H9 (cell line): ENCODE results near the gene POU2F3. TPM values are rescaled to one million over a fixed set of nuclear protein-coding genes. Genes with fewer than 3 reads are reported as not detected.

Experiments used
- DNase-seq: peaks from one replicate; pipeline ENCODE4 v3.0.0-alpha.2; 2017
- H2AFZ ChIP-seq: one replicate; pipeline ENCODE4 v1.6.1; 2013; ENCODE audit warnings: mild to moderate bottlenecking, low read length, control low read depth, moderate library complexity
- H2AK5ac ChIP-seq: 2 replicates; pipeline ENCODE4 v1.6.1; 2013; ENCODE audit warnings: low read length, control low read depth, mixed read lengths; ENCODE audit not compliant: insufficient read length
- H2BK120ac ChIP-seq: one replicate; pipeline ENCODE4 v1.6.1; 2013; ENCODE audit warnings: low read depth, mild to moderate bottlenecking, low read length, control low read depth, inconsistent platforms; ENCODE audit not compliant: poor library complexity, severe bottlenecking
- H2BK12ac ChIP-seq: 2 replicates; pipeline ENCODE4 v1.6.1; 2013; ENCODE audit warnings: low read length, control low read depth, mixed read lengths, low read depth; ENCODE audit not compliant: insufficient read length
- H2BK15ac ChIP-seq: 2 replicates; pipeline ENCODE4 v1.6.1; 2013; ENCODE audit warnings: low read depth, low read length, control low read depth
- H2BK20ac ChIP-seq: one replicate; pipeline ENCODE4 v1.6.1; 2013; ENCODE audit warnings: low read depth, mild to moderate bottlenecking, low read length, control low read depth, inconsistent platforms; ENCODE audit not compliant: poor library complexity, severe bottlenecking
- H2BK5ac ChIP-seq: 2 replicates; pipeline ENCODE4 v1.6.1; 2013; ENCODE audit warnings: low read length, control low read depth, mixed read lengths; ENCODE audit not compliant: insufficient read length
- H3K14ac ChIP-seq: 2 replicates; pipeline ENCODE4 v1.6.1; 2013; ENCODE audit warnings: low read length, control low read depth; ENCODE audit not compliant: insufficient read depth
- H3K18ac ChIP-seq: 2 replicates; pipeline ENCODE4 v1.6.1; 2013; ENCODE audit warnings: low read depth, mild to moderate bottlenecking, mixed read lengths, low read length, control low read depth; ENCODE audit not compliant: insufficient read length
- H3K23ac ChIP-seq: 2 replicates; pipeline ENCODE4 v1.6.1; 2013; ENCODE audit warnings: low read length, control low read depth, mixed read lengths, low read depth; ENCODE audit not compliant: insufficient read length
- H3K23me2 ChIP-seq: 2 replicates; pipeline ENCODE4 v1.6.1; 2013; ENCODE audit warnings: low read depth, mild to moderate bottlenecking, mixed read lengths, low read length, control low read depth; ENCODE audit not compliant: insufficient read length, poor library complexity, severe bottlenecking
- H3K27ac ChIP-seq: 2 replicates; pipeline ENCODE4 v1.5.1; 2013; ENCODE audit warnings: low read length, control low read depth, mixed read lengths, low read depth; ENCODE audit not compliant: insufficient read length
- H3K27me3 ChIP-seq: 2 replicates; pipeline ENCODE4 v1.6.1; 2013; ENCODE audit warnings: low read length, control low read depth, inconsistent platforms; ENCODE audit not compliant: insufficient read depth
- H3K4ac ChIP-seq: 2 replicates; pipeline ENCODE4 v1.6.1; 2013; ENCODE audit warnings: low read depth, mild to moderate bottlenecking, control low read depth, inconsistent platforms, low read length, moderate library complexity
- H3K4me1 ChIP-seq: 2 replicates; pipeline ENCODE4 v1.6.1; 2013; ENCODE audit warnings: low read length, control low read depth, inconsistent platforms; ENCODE audit not compliant: insufficient read depth
- H3K4me2 ChIP-seq: 2 replicates; pipeline ENCODE4 v1.6.1; 2013; ENCODE audit warnings: low read length, control low read depth, mixed read lengths; ENCODE audit not compliant: insufficient read length, insufficient read depth
- H3K56ac ChIP-seq: 2 replicates; pipeline ENCODE4 v1.6.1; 2013; ENCODE audit warnings: low read depth, mild to moderate bottlenecking, mixed read lengths, low read length, control low read depth; ENCODE audit not compliant: insufficient read length
- H3K79me1 ChIP-seq: 2 replicates; pipeline ENCODE4 v1.6.1; 2013; ENCODE audit warnings: low read depth, mild to moderate bottlenecking, moderate library complexity, low read length, control low read depth, inconsistent platforms; ENCODE audit not compliant: insufficient read depth, poor library complexity, severe bottlenecking
- H3K79me2 ChIP-seq: 2 replicates; pipeline ENCODE4 v1.6.1; 2013; ENCODE audit warnings: low read length, control low read depth, inconsistent platforms; ENCODE audit not compliant: insufficient read depth
- H3K9ac ChIP-seq: 2 replicates; pipeline ENCODE4 v1.6.1; 2013; ENCODE audit warnings: low read length, control low read depth, mixed read lengths; ENCODE audit not compliant: insufficient read length; ENCODE audit errors: extremely low read depth
- H3K9me3 ChIP-seq: one replicate; pipeline ENCODE4 v1.6.1; 2013; ENCODE audit warnings: low read depth, low read length, inconsistent platforms; ENCODE audit not compliant: control insufficient read depth
- H3T11ph ChIP-seq: one replicate; pipeline ENCODE4 v1.6.1; 2013; ENCODE audit warnings: mild to moderate bottlenecking, low read length, control low read depth, inconsistent platforms
- H4K20me1 ChIP-seq: one replicate; pipeline ENCODE4 v1.6.1; 2013; ENCODE audit not compliant: control insufficient read depth, insufficient read length, insufficient read depth
- H4K5ac ChIP-seq: 2 replicates; pipeline ENCODE4 v1.6.1; 2013; ENCODE audit warnings: low read depth, mild to moderate bottlenecking, mixed read lengths, low read length, control low read depth; ENCODE audit not compliant: insufficient read length
- H4K8ac ChIP-seq: replicated peaks from 2 replicates; pipeline ENCODE4 v1.6.1; 2013; ENCODE audit warnings: low read length, control low read depth, mixed read lengths, low read depth; ENCODE audit not compliant: insufficient read length
- H4K91ac ChIP-seq: 2 replicates; pipeline ENCODE4 v1.6.1; 2013; ENCODE audit warnings: low read depth, mild to moderate bottlenecking, moderate library complexity, mixed read lengths, low read length, control low read depth; ENCODE audit not compliant: insufficient read length
- H3K27ac Mint-ChIP-seq, 3 experiments: 2 replicates in 2 of 3; 3 replicates in 1 of 3; pipeline ENCODE4 v1.8.0; 2020 to 2021; ENCODE audit warnings: mixed read lengths in 3 of 3, mild to moderate bottlenecking in 1 of 3, moderate library complexity in 1 of 3
- H3K27me3 Mint-ChIP-seq: 2 replicates; pipeline ENCODE4 v1.8.0; 2021; ENCODE audit warnings: low read depth, mild to moderate bottlenecking, moderate library complexity, mixed read lengths
- H3K36me3 Mint-ChIP-seq, 3 experiments: 2 replicates in 2 of 3; 3 replicates in 1 of 3; pipeline ENCODE4 v1.8.0; 2020 to 2021; ENCODE audit warnings: low read depth in 3 of 3, mixed read lengths in 3 of 3; ENCODE audit not compliant: insufficient read depth in 1 of 3
- H3K4me1 Mint-ChIP-seq, 2 experiments: 2 replicates each; pipeline ENCODE4 v1.8.0; 2020; ENCODE audit warnings: mixed read lengths in 2 of 2
- H3K4me3 Mint-ChIP-seq, 2 experiments: 2 replicates in 1 of 2; 3 replicates in 1 of 2; pipeline ENCODE4 v1.8.0; 2020 to 2021; ENCODE audit warnings: mild to moderate bottlenecking in 2 of 2, mixed read lengths in 2 of 2, moderate library complexity in 1 of 2
- H3K9me3 Mint-ChIP-seq, 2 experiments: 2 replicates in 1 of 2; 3 replicates in 1 of 2; pipeline ENCODE4 v1.8.0; 2020; ENCODE audit warnings: mild to moderate bottlenecking in 2 of 2, mixed read lengths in 2 of 2, moderate library complexity in 1 of 2
- WGBS: extraction: QIAGEN DNeasy Blood & Tissue Kit; methylation state at CpG from one replicate; pipeline ENCODE4 v1.1.7; 2013; ENCODE audit warnings: missing lambda C conversion rate, low lambda C conversion rate, mixed read lengths; ENCODE audit not compliant: insufficient read length; ENCODE audit errors: extremely low coverage; 5-methylcytosine and 5-hydroxymethylcytosine counted together
- total RNA-seq: library from RNA; stranded (reverse); gene quantifications from 2 replicates; pipeline ENCODE4 v1.2.1, GENCODE V29; 2021
- TF ChIP-seq, protein P1 (sequence below): fragments of 200-600 bp; sonication (generic); conservative IDR thresholded peaks from 3 replicates; pipeline ENCODE4 v1.8.0; 2021; ENCODE audit warnings: antibody characterized with exemption, mild to moderate bottlenecking

The POU2F3 gene
- total RNA-seq, 1 experiment from 2014 or later: 1.1 TPM

- no peaks in the 10 kb centered on the region for H4K20me1 ChIP-seq
- no peak overlapping the region for H2BK15ac ChIP-seq
- H4K5ac ChIP-seq: no peak overlapping the region
- H3K23me2 ChIP-seq: no peaks in the 10 kb centered on the region
- TF ChIP-seq, protein P1, sequence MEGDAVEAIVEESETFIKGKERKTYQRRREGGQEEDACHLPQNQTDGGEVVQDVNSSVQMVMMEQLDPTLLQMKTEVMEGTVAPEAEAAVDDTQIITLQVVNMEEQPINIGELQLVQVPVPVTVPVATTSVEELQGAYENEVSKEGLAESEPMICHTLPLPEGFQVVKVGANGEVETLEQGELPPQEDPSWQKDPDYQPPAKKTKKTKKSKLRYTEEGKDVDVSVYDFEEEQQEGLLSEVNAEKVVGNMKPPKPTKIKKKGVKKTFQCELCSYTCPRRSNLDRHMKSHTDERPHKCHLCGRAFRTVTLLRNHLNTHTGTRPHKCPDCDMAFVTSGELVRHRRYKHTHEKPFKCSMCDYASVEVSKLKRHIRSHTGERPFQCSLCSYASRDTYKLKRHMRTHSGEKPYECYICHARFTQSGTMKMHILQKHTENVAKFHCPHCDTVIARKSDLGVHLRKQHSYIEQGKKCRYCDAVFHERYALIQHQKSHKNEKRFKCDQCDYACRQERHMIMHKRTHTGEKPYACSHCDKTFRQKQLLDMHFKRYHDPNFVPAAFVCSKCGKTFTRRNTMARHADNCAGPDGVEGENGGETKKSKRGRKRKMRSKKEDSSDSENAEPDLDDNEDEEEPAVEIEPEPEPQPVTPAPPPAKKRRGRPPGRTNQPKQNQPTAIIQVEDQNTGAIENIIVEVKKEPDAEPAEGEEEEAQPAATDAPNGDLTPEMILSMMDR: no peak
- no peak overlapping the region for H3K27ac Mint-ChIP-seq
- no peak overlapping the region for H2AFZ ChIP-seq
- no peak overlapping the region for H3K23ac ChIP-seq
- H3K4me1 ChIP-seq: no peaks in the 10 kb centered on the region
- H3T11ph ChIP-seq: no peak overlapping the region
- H3K14ac ChIP-seq: no peak overlapping the region
- H4K91ac ChIP-seq: no peak overlapping the region
- H2BK12ac ChIP-seq: no peak overlapping the region
- no peaks in the 10 kb centered on the region for H3K36me3 Mint-ChIP-seq
- H3K27ac ChIP-seq: no peak overlapping the region
- H3K27me3 ChIP-seq: peaks cover 24% of the 10 kb centered on the region; the same call in 1 of the 2 replicates
- peaks cover 39 to 56% of the 10 kb centered on the region in 2 experiments for H3K4me1 Mint-ChIP-seq
- no peak overlapping the region for H2AK5ac ChIP-seq
- no peak overlapping the region for H3K56ac ChIP-seq
- H2BK120ac ChIP-seq: no peak overlapping the region
- WGBS: no CpG with 5 or more reads among the region's 9 CpGs
- no peak overlapping the region for H3K9ac ChIP-seq
- H3K79me1 ChIP-seq: no peaks in the 10 kb centered on the region
- no peak overlapping the region for H3K4me3 Mint-ChIP-seq
- peaks cover 96% of the 10 kb centered on the region for H3K27me3 Mint-ChIP-seq
- no peak overlapping the region for H3K4ac ChIP-seq
- DNase-seq: no peak
- H3K79me2 ChIP-seq: no peaks in the 10 kb centered on the region
- H3K9me3 Mint-ChIP-seq: peaks cover 0 to 3% of the 10 kb centered on the region in 2 experiments; a peak in 1 of 5 replicates
- no peak overlapping the region for H2BK5ac ChIP-seq
- no peaks in the 10 kb centered on the region for H3K9me3 ChIP-seq
- no peak overlapping the region for H3K4me2 ChIP-seq
- H2BK20ac ChIP-seq: no peak overlapping the region
- H3K18ac ChIP-seq: no peak overlapping the region
- H4K8ac ChIP-seq: no peak overlapping the region
Observed at GRCh38 chr11:120197977-120198376, 42.0 kb upstream of the POU2F3 start.
